OCI-LY7 (cell line): ENCODE measurements around the gene TOR2A.

Source experiments
- EZH2phosphoT487 ChIP-seq: fragments of 200-600 bp; sonication (generic); IDR thresholded peaks from 2 replicates; pipeline ENCODE4 v1.6.1; 2018; ENCODE audit warnings: low read depth, borderline replicate concordance, mild to moderate bottlenecking, mixed run types, antibody characterized with exemption, low read length, moderate library complexity, mixed read lengths
- TF ChIP-seq, protein P1 (sequence below): fragments of 200-600 bp; sonication (generic); conservative IDR thresholded peaks from 2 replicates; pipeline ENCODE4 v1.5.1; 2014; ENCODE audit warnings: mild to moderate bottlenecking, antibody characterized with exemption, low read length, moderate library complexity, mixed read lengths

DNA sequence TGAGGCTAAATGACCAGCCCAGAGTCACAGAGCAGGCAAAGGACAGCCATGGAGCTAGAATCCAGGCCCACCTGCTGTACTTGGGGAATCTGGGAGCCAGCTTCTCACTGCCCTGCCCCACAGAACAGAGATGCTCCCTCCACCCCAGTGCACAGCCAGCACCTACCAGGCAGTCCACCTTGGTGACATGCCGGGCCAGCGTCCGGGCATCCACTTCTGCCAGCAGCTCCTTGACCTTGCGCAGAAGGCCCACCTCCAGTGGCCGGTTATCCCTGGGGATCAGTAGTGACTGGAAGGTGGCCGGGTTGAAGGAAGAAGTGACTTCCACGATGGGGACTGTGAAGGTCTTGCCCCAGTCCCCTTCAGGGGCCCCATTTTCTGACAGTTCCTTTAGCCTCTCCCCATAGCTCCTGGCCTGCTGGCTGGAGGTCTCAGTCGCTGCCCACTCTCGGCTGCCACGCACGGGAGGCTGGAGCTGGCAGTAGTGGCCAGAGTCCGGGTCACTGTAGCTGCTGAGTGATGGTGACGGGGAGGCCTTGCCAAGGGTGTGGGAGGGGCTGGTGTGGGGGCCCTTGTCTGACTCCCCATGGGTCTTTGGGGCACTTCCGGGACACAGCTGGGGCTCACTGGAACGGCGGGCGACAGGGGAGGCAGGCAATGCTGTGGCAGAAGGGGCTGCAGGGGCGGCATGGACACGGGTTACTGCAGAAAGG lies 9.5 kb upstream of the TOR2A start:
- TF ChIP-seq, protein P1, sequence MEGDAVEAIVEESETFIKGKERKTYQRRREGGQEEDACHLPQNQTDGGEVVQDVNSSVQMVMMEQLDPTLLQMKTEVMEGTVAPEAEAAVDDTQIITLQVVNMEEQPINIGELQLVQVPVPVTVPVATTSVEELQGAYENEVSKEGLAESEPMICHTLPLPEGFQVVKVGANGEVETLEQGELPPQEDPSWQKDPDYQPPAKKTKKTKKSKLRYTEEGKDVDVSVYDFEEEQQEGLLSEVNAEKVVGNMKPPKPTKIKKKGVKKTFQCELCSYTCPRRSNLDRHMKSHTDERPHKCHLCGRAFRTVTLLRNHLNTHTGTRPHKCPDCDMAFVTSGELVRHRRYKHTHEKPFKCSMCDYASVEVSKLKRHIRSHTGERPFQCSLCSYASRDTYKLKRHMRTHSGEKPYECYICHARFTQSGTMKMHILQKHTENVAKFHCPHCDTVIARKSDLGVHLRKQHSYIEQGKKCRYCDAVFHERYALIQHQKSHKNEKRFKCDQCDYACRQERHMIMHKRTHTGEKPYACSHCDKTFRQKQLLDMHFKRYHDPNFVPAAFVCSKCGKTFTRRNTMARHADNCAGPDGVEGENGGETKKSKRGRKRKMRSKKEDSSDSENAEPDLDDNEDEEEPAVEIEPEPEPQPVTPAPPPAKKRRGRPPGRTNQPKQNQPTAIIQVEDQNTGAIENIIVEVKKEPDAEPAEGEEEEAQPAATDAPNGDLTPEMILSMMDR, result no peak
- TF ChIP-seq EZH2phosphoT487, result no peak
